ENCODE measurements around the gene CHL1.

Gene CHL1

DNA sequence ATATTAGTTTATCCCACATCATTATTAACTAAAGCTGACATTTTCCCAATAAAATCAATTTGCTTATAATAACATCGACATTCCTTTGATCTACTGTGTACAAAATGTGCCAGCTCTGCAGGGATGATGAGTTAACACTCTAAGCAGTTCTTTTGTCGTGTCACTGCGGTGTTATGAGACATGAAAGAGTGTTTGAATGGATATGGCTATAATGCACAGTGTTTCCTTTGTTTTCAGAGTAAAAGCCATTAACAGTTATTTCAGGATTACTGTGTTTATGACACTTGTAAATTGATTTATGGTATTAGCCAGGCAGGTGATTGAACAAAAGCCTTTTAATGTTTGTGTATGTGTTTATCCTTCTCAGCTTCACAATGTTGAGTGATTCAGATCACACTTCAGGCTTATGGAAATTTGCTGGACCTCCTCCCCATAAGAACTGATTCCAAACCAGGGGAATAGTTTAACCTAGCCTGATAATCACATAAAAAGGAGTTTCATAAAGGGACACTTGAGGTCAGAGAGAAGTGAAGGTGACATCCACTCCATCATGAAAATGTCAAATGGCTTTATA is 115.7 kb downstream of the CHL1 start:
- Histone ChIP-seq H3K79me2 (ENCODE audit: insufficient read depth, low read length) (no peaks in the 10 kb centered on the region), H3K9me2 (ENCODE audit: low read depth, low read length) (no peaks in the 10 kb centered on the region; the same call in 1 of the 2 replicates)

GRCh38 chr3:312911-313310 is 116.3 kb downstream of the CHL1 start:
- Histone ChIP-seq H3K4me2 (ENCODE audit: low read length) (no peak overlapping the region), H3K9ac (ENCODE audit: low read length) (no peak overlapping the region), H3K79me2 (ENCODE audit: insufficient read depth, low read length) (no peaks in the 10 kb centered on the region), H3K27ac (ENCODE audit: low read depth, low read length, poor library complexity, severe bottlenecking) (no peak overlapping the region), H3F3A (ENCODE audit: insufficient read depth, low read length) (no peaks in the 10 kb centered on the region), H3K9me2 (ENCODE audit: low read depth, low read length) (no peaks in the 10 kb centered on the region; the same call in 1 of the 2 replicates), H4K20me1 (ENCODE audit: insufficient read depth, low read length) (no peaks in the 10 kb centered on the region), H2AFZ (ENCODE audit: low read length) (no peak overlapping the region), H3K27me3 (ENCODE audit: insufficient read depth, low read length) (no peaks in the 10 kb centered on the region), H3K36me3 (ENCODE audit: insufficient read depth, low read length) (no peaks in the 10 kb centered on the region), H3K4me1 (ENCODE audit: insufficient read depth, low read length, severe bottlenecking) (no peaks in the 10 kb centered on the region), H3K4me3 (ENCODE audit: low read depth, low read length, poor library complexity, severe bottlenecking) (no peak overlapping the region), H3K9me3 (ENCODE audit: low read length) (no peaks in the 10 kb centered on the region)
- TF ChIP-seq CTCF (IDR thresholded peaks at IDR 0.05; ENCODE audit: low read length) (no peak), EZH2 (IDR thresholded peaks at IDR 0.05; ENCODE audit: borderline replicate concordance, low read length) (no peak)

More for the DNA sequence above, 115.7 kb downstream of the CHL1 start:
- H3K36me3 ChIP-seq (ENCODE audit: insufficient read depth, low read length), result no peaks in the 10 kb centered on the region
- H4K20me1 ChIP-seq (ENCODE audit: insufficient read depth, low read length), result no peaks in the 10 kb centered on the region
- no peak overlapping the region for H3K4me2 ChIP-seq (ENCODE audit: low read length)
- H3F3A ChIP-seq (ENCODE audit: insufficient read depth, low read length), result no peaks in the 10 kb centered on the region
- H3K9ac ChIP-seq (ENCODE audit: low read length), result no peak overlapping the region
- H3K27me3 ChIP-seq (ENCODE audit: insufficient read depth, low read length), result no peaks in the 10 kb centered on the region
- TF ChIP-seq CTCF (IDR thresholded peaks at IDR 0.05; ENCODE audit: low read length) (no peak), EZH2 (IDR thresholded peaks at IDR 0.05; ENCODE audit: borderline replicate concordance, low read length) (no peak)
- H3K27ac ChIP-seq (ENCODE audit: low read depth, low read length, poor library complexity, severe bottlenecking), result no peak overlapping the region
- no peaks in the 10 kb centered on the region for H3K9me3 ChIP-seq (ENCODE audit: low read length)
- H3K4me1 ChIP-seq (ENCODE audit: insufficient read depth, low read length, severe bottlenecking), result no peaks in the 10 kb centered on the region
- H2AFZ ChIP-seq (ENCODE audit: low read length), result no peak overlapping the region
- no peak overlapping the region for H3K4me3 ChIP-seq (ENCODE audit: low read depth, low read length, poor library complexity, severe bottlenecking)

- H3K27ac ChIP-seq (ENCODE audit: low read depth, low read length, poor library complexity, severe bottlenecking), result no peak overlapping the region
- no peaks in the 10 kb centered on the region for H4K20me1 ChIP-seq (ENCODE audit: insufficient read depth, low read length)
- no peak for TF ChIP-seq CTCF (IDR thresholded peaks at IDR 0.05; ENCODE audit: low read length)
- no peak for TF ChIP-seq EZH2 (IDR thresholded peaks at IDR 0.05; ENCODE audit: borderline replicate concordance, low read length)
- H3K4me1 ChIP-seq (ENCODE audit: insufficient read depth, low read length, severe bottlenecking), result no peaks in the 10 kb centered on the region
- H2AFZ ChIP-seq (ENCODE audit: low read length), result no peak overlapping the region
- H3K9me3 ChIP-seq (ENCODE audit: low read length), result no peaks in the 10 kb centered on the region
- no peaks in the 10 kb centered on the region for H3K27me3 ChIP-seq (ENCODE audit: insufficient read depth, low read length)
- H3K4me3 ChIP-seq (ENCODE audit: low read depth, low read length, poor library complexity, severe bottlenecking), result no peak overlapping the region
- no peak overlapping the region for H3K9ac ChIP-seq (ENCODE audit: low read length)
- H3K36me3 ChIP-seq (ENCODE audit: insufficient read depth, low read length), result no peaks in the 10 kb centered on the region
- H3K79me2 ChIP-seq (ENCODE audit: insufficient read depth, low read length), result no peaks in the 10 kb centered on the region
- no peaks in the 10 kb centered on the region; the same call in 1 of the 2 replicates for H3K9me2 ChIP-seq (ENCODE audit: low read depth, low read length)
- peaks cover 3% of the 10 kb centered on the region; the same call in 1 of the 2 replicates for H3F3A ChIP-seq (ENCODE audit: insufficient read depth, low read length)
- H3K4me2 ChIP-seq (ENCODE audit: low read length), result no peak overlapping the region
These were observed 120.4 kb downstream of the CHL1 start for GRCh38 chr3:317012-317411.
